ENCODE data around the gene FAM184B. TPM values are rescaled to one million over a fixed set of nuclear protein-coding genes. Genes with fewer than 3 reads are reported as not detected.
"Not testable (repeated sequence)": the region's sequence is repeated elsewhere in the genome, so short reads cannot be mapped to it uniquely, and the experiment has no call there.

Gene FAM184B
- total RNA-seq, 2 donors from 2014 or later, result not detected

GRCh38 chr4:17662694-17663093 is 118.7 kb downstream of the FAM184B start:
- H3K27me3 ChIP-seq, result no peaks in the 10 kb centered on the region
- DNase-seq (ENCODE audit: low spot score), result no peak
- H3K27ac ChIP-seq, result no peak overlapping the region
- TF ChIP-seq CTCF (IDR thresholded peaks at IDR 0.05), result no peak
- H3K4me1 ChIP-seq, result no peaks in the 10 kb centered on the region
- no peaks in the 10 kb centered on the region for H3K36me3 ChIP-seq
- H3K9me3 ChIP-seq, result no peaks in the 10 kb centered on the region
- H3K4me3 ChIP-seq, result no peak overlapping the region

- not testable (repeated sequence) for H3K4me1 ChIP-seq; H3K27me3 ChIP-seq; H3K27ac ChIP-seq; DNase-seq (ENCODE audit: low spot score); H3K4me3 ChIP-seq; H3K36me3 ChIP-seq; H3K9me3 ChIP-seq
Observed at GRCh38 chr4:17659196-17659595, 122.2 kb downstream of the FAM184B start.

GRCh38 chr4:17657849-17658248 is 123.6 kb downstream of the FAM184B start:
- Histone ChIP-seq H3K36me3 (no peaks in the 10 kb centered on the region), H3K27ac (no peak overlapping the region), H3K27me3 (no peaks in the 10 kb centered on the region), H3K9me3 (no peaks in the 10 kb centered on the region), H3K4me1 (no peaks in the 10 kb centered on the region), H3K4me3 (no peak overlapping the region)
- no peak for DNase-seq (ENCODE audit: low spot score)
- TF ChIP-seq CTCF (IDR thresholded peaks at IDR 0.05), result no peak

- H3K9me3 ChIP-seq, result no peaks in the 10 kb centered on the region
- no peak overlapping the region for H3K27ac ChIP-seq
- TF ChIP-seq CTCF (IDR thresholded peaks at IDR 0.05), result no peak
- H3K36me3 ChIP-seq, result no peaks in the 10 kb centered on the region
- no peaks in the 10 kb centered on the region for H3K4me1 ChIP-seq
- no peaks in the 10 kb centered on the region for H3K27me3 ChIP-seq
- no peak overlapping the region for H3K4me3 ChIP-seq
- DNase-seq (ENCODE audit: low spot score), result no peak
Observed at GRCh38 chr4:17657090-17657489, 124.3 kb downstream of the FAM184B start.

GRCh38 chr4:17654701-17655100 is 126.7 kb downstream of the FAM184B start:
- no peak for TF ChIP-seq CTCF (IDR thresholded peaks at IDR 0.05)
- Histone ChIP-seq H3K27ac (no peak overlapping the region), H3K27me3 (no peaks in the 10 kb centered on the region), H3K9me3 (no peaks in the 10 kb centered on the region), H3K4me3 (no peak overlapping the region), H3K36me3 (no peaks in the 10 kb centered on the region), H3K4me1 (no peaks in the 10 kb centered on the region)
- no peak for DNase-seq (ENCODE audit: low spot score)

- Histone ChIP-seq H3K36me3 (no peaks in the 10 kb centered on the region), H3K4me1 (no peaks in the 10 kb centered on the region), H3K4me3 (no peak overlapping the region), H3K27ac (no peak overlapping the region), H3K9me3 (no peaks in the 10 kb centered on the region), H3K27me3 (no peaks in the 10 kb centered on the region)
- no peak for TF ChIP-seq CTCF (IDR thresholded peaks at IDR 0.05)
- DNase-seq (ENCODE audit: low spot score), result no peak
Observed at GRCh38 chr4:17650406-17650805, 131.0 kb downstream of the FAM184B start.
